ENCODE results near the gene IFFO2. TPM values are rescaled to one million over a fixed set of nuclear protein-coding genes. Genes with fewer than 3 reads are reported as not detected.

The IFFO2 gene
- total RNA-seq, 1 donor from 2014 or later: 39.6 TPM

GRCh38 chr1:18949686-18950400, 6.6 kb downstream of the IFFO2 start:
- H3K27ac Mint-ChIP-seq (ENCODE audit: unreplicated experiment): peak overlapping the region; percentile 96
- Histone ChIP-seq H3K9ac (ENCODE audit: low read length) (peak overlapping the region; percentile 77), H3K4me2 (ENCODE audit: low read length) (peak overlapping the region; percentile 93), H3K79me2 (ENCODE audit: insufficient read depth, low read length) (peaks cover 99% of the 10 kb centered on the region), H3K27me3 (ENCODE audit: insufficient read depth, low read length) (no peaks in the 10 kb centered on the region), H2AFZ (ENCODE audit: low read depth, low read length) (peak overlapping the region; percentile 29), H3K27ac (ENCODE audit: low read depth, low read length) (peak overlapping the region; percentile 86), H3K4me1 (ENCODE audit: insufficient read depth, low read length) (peaks cover 89% of the 10 kb centered on the region), H3K4me3 (ENCODE audit: insufficient read depth, low read depth, low read length) (peak overlapping the region; percentile 35), H4K20me1 (ENCODE audit: insufficient read depth, low read length) (peaks cover 69% of the 10 kb centered on the region), H3K9me3 (ENCODE audit: insufficient read depth, low read depth, low read length) (no peaks in the 10 kb centered on the region), H3K36me3 (ENCODE audit: insufficient read depth, low read length) (no peaks in the 10 kb centered on the region)
- peaks cover 2% of the 10 kb centered on the region for H3K36me3 Mint-ChIP-seq (ENCODE audit: low read depth, unreplicated experiment)
- DNase-seq (ENCODE audit: low read depth): peak; percentile 58
- FAIRE-seq: no peak
- H3K4me1 Mint-ChIP-seq (ENCODE audit: low read depth, unreplicated experiment): peaks cover 72% of the 10 kb centered on the region
- peak overlapping the region; percentile 60 for H3K4me3 Mint-ChIP-seq (ENCODE audit: unreplicated experiment)
- TF ChIP-seq CTCF (IDR thresholded peaks at IDR 0.05; ENCODE audit: insufficient read depth, low read depth, low read length) (no peak), EZH2 (IDR thresholded peaks at IDR 0.05; ENCODE audit: insufficient read depth, low read length) (no peak)
- H3K9me3 Mint-ChIP-seq (ENCODE audit: unreplicated experiment): no peaks in the 10 kb centered on the region
- H3K27me3 Mint-ChIP-seq (ENCODE audit: low read depth, unreplicated experiment): no peaks in the 10 kb centered on the region

GRCh38 chr1:18948913-18949685, 7.4 kb downstream of the IFFO2 start:
- FAIRE-seq (no peak), DNase-seq (ENCODE audit: low read depth) (peak; percentile 86)
- Histone ChIP-seq H3K9me3 (ENCODE audit: insufficient read depth, low read depth, low read length) (no peaks in the 10 kb centered on the region), H4K20me1 (ENCODE audit: insufficient read depth, low read length) (peaks cover 69% of the 10 kb centered on the region), H3K79me2 (ENCODE audit: insufficient read depth, low read length) (peaks cover 99% of the 10 kb centered on the region), H3K4me1 (ENCODE audit: insufficient read depth, low read length) (peaks cover 86% of the 10 kb centered on the region), H3K36me3 (ENCODE audit: insufficient read depth, low read length) (no peaks in the 10 kb centered on the region), H3K9ac (ENCODE audit: low read length) (peak overlapping the region; percentile 77), H3K27me3 (ENCODE audit: insufficient read depth, low read length) (no peaks in the 10 kb centered on the region), H3K27ac (ENCODE audit: low read depth, low read length) (peak overlapping the region; percentile 86), H3K4me3 (ENCODE audit: insufficient read depth, low read depth, low read length) (peak overlapping the region; percentile 35), H2AFZ (ENCODE audit: low read depth, low read length) (peak overlapping the region; percentile 29), H3K4me2 (ENCODE audit: low read length) (peak overlapping the region; percentile 93)
- Mint-ChIP-seq H3K27ac (ENCODE audit: unreplicated experiment) (peak overlapping the region; percentile 96), H3K27me3 (ENCODE audit: low read depth, unreplicated experiment) (no peaks in the 10 kb centered on the region), H3K4me3 (ENCODE audit: unreplicated experiment) (peak overlapping the region; percentile 60), H3K4me1 (ENCODE audit: low read depth, unreplicated experiment) (peaks cover 76% of the 10 kb centered on the region), H3K9me3 (ENCODE audit: unreplicated experiment) (no peaks in the 10 kb centered on the region), H3K36me3 (ENCODE audit: low read depth, unreplicated experiment) (peaks cover 2% of the 10 kb centered on the region)
- TF ChIP-seq EZH2 (IDR thresholded peaks at IDR 0.05; ENCODE audit: insufficient read depth, low read length) (no peak), CTCF (IDR thresholded peaks at IDR 0.05; ENCODE audit: insufficient read depth, low read depth, low read length) (no peak)

Measured in astrocyte (in vitro differentiated cells and primary cell).